Natural killer cell (primary cell): ENCODE data around the gene SNRPN. TPM values are rescaled to one million over a fixed set of nuclear protein-coding genes. Genes with fewer than 3 reads are reported as not detected.

Experiments used
- ATAC-seq, 3 donors: fragments of 150-1000 bp in 2 of 3; fragments of 200-7000 bp in 1 of 3; cut with Tn5 transposase; 1 replicate in 1 of 3; 2 replicates in 2 of 3; pipeline ENCODE4 v1.10.0; 2021; ENCODE audit warnings: mild to moderate bottlenecking in 2 of 3, moderate library complexity in 2 of 3
- DNase-seq, 2 donors: peaks; one replicate each; pipeline versions ENCODE4 v3.0.0 to v3.0.0-alpha.2; 2013 to 2021; ENCODE audit warnings: mixed read lengths in 1 of 2
- H3K27ac ChIP-seq: one replicate; pipeline ENCODE4 v1.5.1; 2013; ENCODE audit warnings: mild to moderate bottlenecking, low read length
- H3K27me3 ChIP-seq: one replicate; pipeline ENCODE4 v1.6.1; 2013; ENCODE audit warnings: low read length; ENCODE audit not compliant: control insufficient read depth, insufficient read depth
- H3K36me3 ChIP-seq: one replicate; pipeline ENCODE4 v1.6.1; 2013; ENCODE audit warnings: low read length; ENCODE audit not compliant: control insufficient read depth, insufficient read depth
- H3K4me1 ChIP-seq: one replicate; pipeline ENCODE4 v1.6.1; 2013; ENCODE audit warnings: low read length; ENCODE audit not compliant: control insufficient read depth, insufficient read depth
- H3K4me3 ChIP-seq: one replicate; pipeline ENCODE4 v1.5.1; 2013; ENCODE audit warnings: low read length
- H3K9me3 ChIP-seq: one replicate; pipeline ENCODE4 v1.6.1; 2013; ENCODE audit warnings: low read length; ENCODE audit not compliant: control insufficient read depth, insufficient read depth
- H3K27ac Mint-ChIP-seq, 2 donors: one replicate each; pipeline ENCODE4 v1.8.0; 2022; ENCODE audit warnings: mild to moderate bottlenecking in 2 of 2, mixed read lengths in 2 of 2, moderate library complexity in 1 of 2
- H3K27me3 Mint-ChIP-seq, 2 donors: one replicate each; pipeline ENCODE4 v1.8.0; 2022; ENCODE audit warnings: low read depth in 2 of 2, mixed read lengths in 2 of 2
- H3K36me3 Mint-ChIP-seq: one replicate; pipeline ENCODE4 v1.8.0; 2022; ENCODE audit warnings: mixed read lengths
- H3K4me1 Mint-ChIP-seq, 2 donors: one replicate each; pipeline ENCODE4 v1.8.0; 2022; ENCODE audit warnings: mixed read lengths in 2 of 2
- H3K4me3 Mint-ChIP-seq: one replicate; pipeline ENCODE4 v1.8.0; 2022; ENCODE audit warnings: mild to moderate bottlenecking, moderate library complexity, mixed read lengths
- H3K9me3 Mint-ChIP-seq, 2 donors: one replicate each; pipeline ENCODE4 v1.8.0; 2022; ENCODE audit warnings: mixed read lengths in 2 of 2
- CTCF ChIP-seq: fragments of 200-600 bp; IDR thresholded peaks from one replicate; pipeline ENCODE4 v1.8.0; 2022; ENCODE audit warnings: antibody characterized with exemption
- WGBS: methylation state at CpG from one replicate; pipeline ENCODE4 v1.1.7; 2013; ENCODE audit warnings: missing lambda C conversion rate; ENCODE audit not compliant: insufficient coverage; 5-methylcytosine and 5-hydroxymethylcytosine counted together
- intact Hi-C: fragments of 100-400 bp; cut with micrococcal nuclease; formaldehyde crosslinking; loops from one replicate; pipeline ENCODE4 v1.14.2; 2022
- total RNA-seq, 4 donors: library from RNA; stranded (reverse); fragments of 120-200 nt in 1 of 4; gene quantifications; one replicate each; pipeline versions ENCODE4 v1.2.3 to v1.2.4, GENCODE V29; 2013 to 2022

The SNRPN gene
- total RNA-seq, 3 donors from 2014 or later (not counting 1 experiment from before 2014, with no cell fraction given) = 64.1 to 68.8 (median 65.0) TPM

- peaks cover 0 to 3% of the 10 kb centered on the region in 2 donors for H3K27me3 Mint-ChIP-seq
- H3K27ac Mint-ChIP-seq = peak overlapping the region; percentile 94 to 98
- peaks cover 23 to 31% of the 10 kb centered on the region in 2 donors for H3K4me1 Mint-ChIP-seq
- Histone ChIP-seq H3K27me3 (no peaks in the 10 kb centered on the region), H3K27ac (peak overlapping the region; percentile 86), H3K9me3 (peaks cover 4% of the 10 kb centered on the region), H3K4me1 (peaks cover 5% of the 10 kb centered on the region), H3K36me3 (no peaks in the 10 kb centered on the region), H3K4me3 (peak overlapping the region; percentile 78)
- peak overlapping the region; percentile 93 for H3K4me3 Mint-ChIP-seq
- intact Hi-C loops = loop anchor here (10.0 kb wide), 1 partner anchor 479 kb away; the partner anchor contains the start of gene UBE3A
- DNase-seq (peak; percentile 41 to 83), ATAC-seq (peak; percentile 64 to 76 (median 75))
- no peaks in the 10 kb centered on the region for H3K36me3 Mint-ChIP-seq
- peaks cover 0 to 3% of the 10 kb centered on the region in 2 donors for H3K9me3 Mint-ChIP-seq
- WGBS = 43% methylated on average over 28 of the region's 28 CpGs
- TF ChIP-seq CTCF = no peak
Measured at GRCh38 chr15:24956111-24956838, 1.5 kb downstream of the SNRPN start.

GRCh38 chr15:24957691-24958090, 2.9 kb downstream of the SNRPN start:
- ATAC-seq = no peak
- H3K36me3 ChIP-seq = no peaks in the 10 kb centered on the region
- Mint-ChIP-seq H3K4me1 (peaks cover 23 to 31% of the 10 kb centered on the region in 2 donors), H3K4me3 (peak overlapping the region; percentile 93), H3K36me3 (no peaks in the 10 kb centered on the region), H3K27me3 (no peaks in the 10 kb centered on the region), H3K27ac (peak overlapping the region; percentile 94 to 98), H3K9me3 (peaks cover 0 to 3% of the 10 kb centered on the region in 2 donors)
- H3K27ac ChIP-seq = no peak overlapping the region
- WGBS = 96% methylated on average over 2 of the region's 2 CpGs
- no peaks in the 10 kb centered on the region for H3K27me3 ChIP-seq
- no peak overlapping the region for H3K4me3 ChIP-seq
- intact Hi-C loops = loop anchor here (10.0 kb wide), 1 partner anchor 477 kb away; the partner anchor contains the start of gene UBE3A
- TF ChIP-seq CTCF = no peak
- H3K9me3 ChIP-seq = peaks cover 4% of the 10 kb centered on the region
- peaks cover 5% of the 10 kb centered on the region for H3K4me1 ChIP-seq
- DNase-seq = no peak

GRCh38 chr15:24961967-24962366, 7.2 kb downstream of the SNRPN start:
- ATAC-seq (no peak), DNase-seq (no peak)
- no peaks in the 10 kb centered on the region for H3K27me3 ChIP-seq
- no peak overlapping the region for H3K27ac ChIP-seq
- H3K4me3 Mint-ChIP-seq = no peak overlapping the region
- peaks cover 0 to 2% of the 10 kb centered on the region in 2 donors for H3K9me3 Mint-ChIP-seq
- peaks cover 2% of the 10 kb centered on the region for H3K4me1 ChIP-seq
- H3K36me3 ChIP-seq = peaks cover 5% of the 10 kb centered on the region
- TF ChIP-seq CTCF = no peak
- no peaks in the 10 kb centered on the region for H3K27me3 Mint-ChIP-seq
- H3K4me1 Mint-ChIP-seq = peaks cover 22 to 26% of the 10 kb centered on the region in 2 donors
- WGBS = 88% methylated on average over 4 of the region's 4 CpGs
- peaks cover 15% of the 10 kb centered on the region for H3K36me3 Mint-ChIP-seq
- no peak overlapping the region for H3K27ac Mint-ChIP-seq
- no peak overlapping the region for H3K4me3 ChIP-seq
- intact Hi-C loops = no loop called here
- H3K9me3 ChIP-seq = no peaks in the 10 kb centered on the region
